Upper lobe of left lung (tissue), 6 donors: ENCODE measurements around the gene TMEM242. TPM values are rescaled to one million over a fixed set of nuclear protein-coding genes. Genes with fewer than 3 reads are reported as not detected.

Experiments used
- ATAC-seq, 2 donors: fragments of 200-7000 bp; cut with Tn5 transposase; one replicate each; pipeline ENCODE4 v1.9.1; 2022; ENCODE audit warnings: mild to moderate bottlenecking in 2 of 2, moderate library complexity in 2 of 2; ENCODE audit not compliant: low FRiP score in 2 of 2
- DNase-seq, 2 donors: peaks; one replicate each; pipeline ENCODE4 v3.0.0-alpha.2; 2019 to 2020
- H3K27ac ChIP-seq, 4 donors: fragments of 200-600 bp; sonication (generic); one replicate each; pipeline ENCODE4 v1.5.1; 2016 to 2019
- H3K27me3 ChIP-seq, 4 donors: fragments of 200-600 bp; sonication (generic); one replicate each; pipeline ENCODE4 v1.5.1; 2017 to 2019
- H3K36me3 ChIP-seq, 4 donors: fragments of 200-600 bp; sonication (generic); one replicate each; pipeline ENCODE4 v1.5.1; 2016 to 2019
- H3K4me1 ChIP-seq, 4 donors: fragments of 200-600 bp; sonication (generic); one replicate each; pipeline ENCODE4 v1.5.1; 2018 to 2019
- H3K4me3 ChIP-seq, 4 donors: fragments of 200-600 bp; sonication (generic); one replicate each; pipeline ENCODE4 v1.5.1; 2017 to 2019; ENCODE audit warnings: mild to moderate bottlenecking in 2 of 4, moderate library complexity in 1 of 4
- H3K9me3 ChIP-seq, 4 donors: fragments of 200-600 bp; sonication (generic); one replicate each; pipeline ENCODE4 v1.5.1; 2018 to 2019
- EP300 ChIP-seq, 4 donors: sonication (generic); formaldehyde crosslinking; IDR thresholded peaks; one replicate each; pipeline ENCODE4 v1.5.1; 2017; ENCODE audit warnings: antibody characterized with exemption in 4 of 4, control low read depth in 2 of 4
- POLR2A ChIP-seq, 4 donors: fragments of 450-650 bp; IDR thresholded peaks; one replicate each; pipeline ENCODE4 v1.5.1; 2016 to 2017; ENCODE audit warnings: antibody characterized with exemption in 4 of 4, mild to moderate bottlenecking in 2 of 4
- POLR2AphosphoS5 ChIP-seq, 2 donors: sonication (generic); formaldehyde crosslinking; IDR thresholded peaks; one replicate each; pipeline ENCODE4 v1.5.1; 2017; ENCODE audit warnings: antibody characterized with exemption in 2 of 2
- WGBS, 2 donors: methylation state at CpG; one replicate each; pipeline ENCODE4 v1.1.5; 2017 to 2018; 5-methylcytosine and 5-hydroxymethylcytosine counted together
- total RNA-seq, 6 donors: library from RNA; depleted of rRNA in 4 of 6; stranded (reverse); fragments of >200 nt in 4 of 6; gene quantifications; one replicate each; pipeline versions ENCODE4 v1.1.0 to v1.2.1, GENCODE V29; 2016 to 2021
- TF ChIP-seq, protein P1 (sequence below), 6 experiments: fragments of 450-650 bp in 4 of 6; fragments of 200-600 bp in 2 of 6; sonication (generic) in 2 of 6; IDR thresholded peaks; one replicate each; pipeline ENCODE4 v1.5.1; 2016 to 2019; ENCODE audit warnings: antibody characterized with exemption in 6 of 6
- donor health status: DM: no; HTN: no; CAD: no; lungs with moderate emphysema.
- donor health status: DM: no; HTN: yes; CAD: no; lungs with severe emphysema.

The TMEM242 gene
- total RNA-seq, 6 donors from 2014 or later, result 2.1 to 10.8 (median 6.5) TPM

DNA sequence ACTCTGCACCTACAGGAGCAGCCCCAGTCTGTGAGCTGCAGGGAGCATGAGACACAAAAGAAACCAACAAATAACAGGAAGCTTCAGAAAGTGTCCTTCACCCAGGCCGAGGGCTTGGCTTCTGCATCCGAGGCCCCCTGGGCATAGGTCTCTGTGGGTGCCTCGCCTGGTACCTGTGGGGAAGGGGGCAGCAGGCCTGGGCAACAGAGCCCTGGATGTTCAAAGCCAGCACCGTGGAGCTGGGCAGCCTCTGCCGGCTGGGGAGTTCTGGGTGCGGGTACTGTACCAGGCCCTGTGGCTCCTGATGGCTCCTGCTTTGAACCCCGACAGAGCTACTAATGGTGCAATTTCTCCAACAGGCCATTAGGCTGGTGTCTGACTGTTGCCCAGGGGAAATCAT is 55.7 kb downstream of the TMEM242 start:
- DNase-seq (no peak), ATAC-seq (no peak)
- 88 to 89% methylated on average over 7 of the region's 7 CpGs for WGBS, 2 donors
- no peaks in the 10 kb centered on the region for H3K36me3 ChIP-seq
- no peaks in the 10 kb centered on the region for H3K9me3 ChIP-seq
- H3K4me3 ChIP-seq, result no peak overlapping the region
- no peak overlapping the region for H3K27ac ChIP-seq
- peaks cover 0 to 16% (median 8%) of the 10 kb centered on the region in 4 donors for H3K4me1 ChIP-seq
- no peaks in the 10 kb centered on the region for H3K27me3 ChIP-seq
- TF ChIP-seq EP300 (IDR thresholded peaks at IDR 0.05), result no peak
- no peak for TF ChIP-seq POLR2AphosphoS5 (IDR thresholded peaks at IDR 0.05)
- TF ChIP-seq, protein P1, sequence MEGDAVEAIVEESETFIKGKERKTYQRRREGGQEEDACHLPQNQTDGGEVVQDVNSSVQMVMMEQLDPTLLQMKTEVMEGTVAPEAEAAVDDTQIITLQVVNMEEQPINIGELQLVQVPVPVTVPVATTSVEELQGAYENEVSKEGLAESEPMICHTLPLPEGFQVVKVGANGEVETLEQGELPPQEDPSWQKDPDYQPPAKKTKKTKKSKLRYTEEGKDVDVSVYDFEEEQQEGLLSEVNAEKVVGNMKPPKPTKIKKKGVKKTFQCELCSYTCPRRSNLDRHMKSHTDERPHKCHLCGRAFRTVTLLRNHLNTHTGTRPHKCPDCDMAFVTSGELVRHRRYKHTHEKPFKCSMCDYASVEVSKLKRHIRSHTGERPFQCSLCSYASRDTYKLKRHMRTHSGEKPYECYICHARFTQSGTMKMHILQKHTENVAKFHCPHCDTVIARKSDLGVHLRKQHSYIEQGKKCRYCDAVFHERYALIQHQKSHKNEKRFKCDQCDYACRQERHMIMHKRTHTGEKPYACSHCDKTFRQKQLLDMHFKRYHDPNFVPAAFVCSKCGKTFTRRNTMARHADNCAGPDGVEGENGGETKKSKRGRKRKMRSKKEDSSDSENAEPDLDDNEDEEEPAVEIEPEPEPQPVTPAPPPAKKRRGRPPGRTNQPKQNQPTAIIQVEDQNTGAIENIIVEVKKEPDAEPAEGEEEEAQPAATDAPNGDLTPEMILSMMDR (IDR thresholded peaks at IDR 0.05), result no peak
- TF ChIP-seq POLR2A (IDR thresholded peaks at IDR 0.05), result no peak

DNA sequence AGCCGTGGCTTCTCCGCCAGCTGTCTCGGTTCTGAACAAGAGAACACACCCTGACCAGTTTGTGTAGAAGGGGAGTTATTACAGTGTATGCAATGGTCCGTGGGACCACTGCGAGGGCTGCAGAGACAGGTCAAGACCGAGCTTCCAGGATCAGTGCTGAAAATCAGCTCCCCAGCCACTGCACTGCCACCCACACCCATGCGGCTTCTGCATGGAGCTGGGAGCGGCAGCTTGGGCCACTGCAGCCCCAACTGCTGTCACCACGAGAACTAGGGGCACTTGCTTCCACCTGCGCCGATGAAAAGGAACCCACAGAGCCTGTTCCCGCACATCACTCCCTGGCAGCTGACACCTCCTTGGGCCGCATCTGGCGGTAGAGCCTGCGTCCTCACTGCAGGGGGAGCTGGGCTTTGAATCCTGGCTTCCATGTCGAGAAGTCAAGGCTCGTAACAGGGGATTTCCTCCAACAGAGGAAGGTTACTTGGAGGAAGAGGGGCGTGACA is 56.2 kb downstream of the TMEM242 start:
- TF ChIP-seq, protein P1 (IDR thresholded peaks at IDR 0.05), result no peak
- TF ChIP-seq POLR2AphosphoS5 (IDR thresholded peaks at IDR 0.05) (no peak), EP300 (IDR thresholded peaks at IDR 0.05) (no peak), POLR2A (IDR thresholded peaks at IDR 0.05) (no peak)
- whole genome bisulfite sequencing, 2 donors, result 87 to 89% methylated on average over 16 to 18 of the region's 18 CpGs
- H3K4me3 ChIP-seq, result no peak overlapping the region
- DNase-seq, result no peak
- peaks cover 0 to 16% (median 8%) of the 10 kb centered on the region in 4 donors for H3K4me1 ChIP-seq
- no peaks in the 10 kb centered on the region for H3K9me3 ChIP-seq
- H3K27me3 ChIP-seq, result no peaks in the 10 kb centered on the region
- H3K36me3 ChIP-seq, result no peaks in the 10 kb centered on the region
- no peak overlapping the region for H3K27ac ChIP-seq
- no peak for ATAC-seq

DNA sequence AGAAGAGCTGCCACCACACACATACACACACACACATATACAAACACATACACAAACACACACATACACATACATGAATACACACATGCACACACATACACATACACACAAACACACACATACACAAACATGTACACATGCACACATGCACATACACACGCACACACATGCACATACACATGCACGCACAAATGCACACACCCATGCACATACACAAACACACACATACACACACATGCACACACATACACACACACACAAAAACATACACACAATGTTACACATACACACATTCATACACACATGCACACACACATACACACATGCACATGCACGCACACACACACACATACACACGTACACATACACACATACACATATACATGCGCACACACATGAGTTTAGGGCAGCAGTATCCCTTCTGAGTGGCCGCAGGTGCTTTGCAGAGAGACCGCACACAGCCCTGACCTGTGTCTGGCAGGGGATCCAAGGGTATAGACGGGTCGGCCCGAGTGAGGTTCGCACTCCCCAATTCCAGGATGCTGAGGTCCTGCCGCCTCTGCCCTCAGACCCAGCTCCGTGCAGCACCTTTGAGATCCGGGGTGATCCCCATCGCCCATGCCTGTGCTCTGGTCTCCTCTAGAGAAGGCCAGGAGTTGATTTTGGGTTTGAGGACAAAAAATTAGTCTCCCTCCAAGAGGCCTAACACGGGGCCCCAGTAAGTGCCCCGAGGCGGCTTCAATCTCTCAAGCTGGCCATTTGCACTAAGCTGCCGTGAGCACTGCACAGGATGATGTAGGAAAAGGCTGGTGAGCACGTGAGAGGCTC is 56.8 kb downstream of the TMEM242 start:
- no peak for ATAC-seq
- WGBS, 2 donors, result 90 to 91% methylated on average over 12 to 20 of the region's 20 CpGs
- no peak overlapping the region for H3K27ac ChIP-seq
- no peak overlapping the region for H3K4me3 ChIP-seq
- DNase-seq, result no peak
- no peaks in the 10 kb centered on the region for H3K9me3 ChIP-seq
- no peak for TF ChIP-seq POLR2A (IDR thresholded peaks at IDR 0.05)
- H3K36me3 ChIP-seq, result no peaks in the 10 kb centered on the region
- H3K4me1 ChIP-seq, result peaks cover 0 to 16% (median 8%) of the 10 kb centered on the region in 4 donors
- H3K27me3 ChIP-seq, result no peaks in the 10 kb centered on the region

DNA sequence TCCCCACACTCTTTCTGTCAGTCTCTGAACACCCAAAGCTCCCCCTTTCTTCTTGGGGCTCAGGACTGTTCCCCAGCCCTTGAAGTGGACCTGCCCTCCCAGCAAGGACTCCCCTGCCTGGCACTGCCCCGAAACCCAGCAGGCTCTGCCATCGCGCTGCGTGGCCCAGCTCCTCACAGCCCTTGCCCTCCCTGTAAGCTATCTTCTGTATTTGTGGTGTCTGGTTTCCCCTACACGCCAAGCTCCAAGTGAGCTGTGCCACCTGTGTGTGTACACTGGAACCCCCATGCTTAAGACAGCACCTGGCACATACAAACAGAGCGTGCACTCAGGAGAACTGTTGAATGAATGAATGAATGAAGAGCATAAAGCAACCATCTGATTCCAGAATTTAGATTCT is 57.7 kb downstream of the TMEM242 start:
- TF ChIP-seq POLR2AphosphoS5 (IDR thresholded peaks at IDR 0.05) (no peak), EP300 (IDR thresholded peaks at IDR 0.05) (no peak), POLR2A (IDR thresholded peaks at IDR 0.05) (no peak)
- TF ChIP-seq, protein P1 (IDR thresholded peaks at IDR 0.05), result no peak
- Histone ChIP-seq H3K9me3 (no peaks in the 10 kb centered on the region), H3K27ac (no peak overlapping the region), H3K4me1 (peaks cover 0 to 16% (median 8%) of the 10 kb centered on the region in 4 donors), H3K4me3 (no peak overlapping the region), H3K36me3 (no peaks in the 10 kb centered on the region), H3K27me3 (no peaks in the 10 kb centered on the region)
- DNase-seq, result no peak
- WGBS, 2 donors, result 72 to 88% methylated on average over 6 of the region's 6 CpGs
- no peak for ATAC-seq

DNA sequence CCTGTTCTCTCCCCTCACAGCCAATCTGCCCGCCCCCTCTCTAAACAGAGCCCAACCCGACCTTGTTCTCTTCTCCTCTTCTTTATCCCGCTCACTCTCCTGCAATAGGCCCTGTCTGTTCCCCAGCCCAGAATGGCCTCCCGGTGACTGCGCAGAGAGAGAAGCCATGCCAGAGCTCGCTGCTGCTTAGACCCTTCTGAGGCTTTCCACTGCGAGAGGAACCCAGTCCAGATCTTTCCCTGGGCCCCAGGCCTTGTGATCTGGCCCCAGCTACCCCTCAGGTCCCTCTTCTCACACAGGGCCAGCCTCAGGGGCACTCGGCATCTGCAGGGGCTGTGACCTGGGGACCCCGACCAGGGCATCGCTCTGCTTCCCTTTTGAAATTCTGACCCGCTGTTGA is 58.1 kb downstream of the TMEM242 start:
- Histone ChIP-seq H3K4me1 (peaks cover 0 to 16% (median 8%) of the 10 kb centered on the region in 4 donors), H3K27ac (no peak overlapping the region), H3K9me3 (no peaks in the 10 kb centered on the region), H3K27me3 (no peaks in the 10 kb centered on the region), H3K36me3 (no peaks in the 10 kb centered on the region), H3K4me3 (no peak overlapping the region)
- 84 to 89% methylated on average over 11 of the region's 11 CpGs for WGBS, 2 donors
- no peak for TF ChIP-seq POLR2A (IDR thresholded peaks at IDR 0.05)
- no peak for TF ChIP-seq EP300 (IDR thresholded peaks at IDR 0.05)
- TF ChIP-seq, protein P1 (IDR thresholded peaks at IDR 0.05), result no peak
- no peak for TF ChIP-seq POLR2AphosphoS5 (IDR thresholded peaks at IDR 0.05)
- DNase-seq, result no peak
- no peak for ATAC-seq
